ENCODE data around the gene ARHGEF33. TPM values are rescaled to one million over a fixed set of nuclear protein-coding genes. Genes with fewer than 3 reads are reported as not detected.
A peak's percentile ranks its signal among the peaks of the same experiment; 100 is the strongest.

ARHGEF33 gene
- total and polyA plus RNA-seq, 2 of the 13 experiments (the other 11 are each of a cell fraction or from before 2014, with no cell fraction given) = 0.04 TPM; not detected in 1

DNA sequence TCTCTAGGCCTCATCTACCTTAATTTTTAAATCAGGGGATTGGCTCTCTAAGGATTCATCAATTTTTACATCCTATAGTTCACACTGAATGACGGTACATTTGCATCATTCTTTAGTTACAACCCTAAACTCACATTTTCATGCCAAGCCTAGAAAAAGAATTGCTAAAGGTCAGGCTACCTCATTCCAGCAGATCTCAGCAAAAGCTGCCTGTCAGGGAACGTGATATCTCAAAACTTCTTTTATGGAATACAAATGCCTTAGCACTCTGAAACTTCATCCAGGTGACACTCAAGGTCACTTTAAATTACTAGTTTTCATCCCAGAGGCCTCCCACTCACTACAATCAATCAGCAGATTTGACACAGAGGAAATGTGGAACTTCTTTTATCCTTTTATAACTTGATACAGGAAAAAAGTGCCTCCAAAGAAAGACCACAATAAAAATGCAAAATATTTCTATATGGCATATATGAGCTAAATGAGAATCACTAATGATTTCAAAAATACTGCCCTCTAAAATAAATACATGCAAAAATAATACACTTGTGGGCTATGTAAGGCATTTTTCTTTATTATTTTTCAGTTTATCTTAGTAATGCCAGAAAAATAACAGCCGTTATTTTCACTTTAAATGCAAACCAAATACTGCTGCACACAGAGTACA, 91.5 kb downstream of the ARHGEF33 start (continued):
- TF ChIP-seq, protein P1, sequence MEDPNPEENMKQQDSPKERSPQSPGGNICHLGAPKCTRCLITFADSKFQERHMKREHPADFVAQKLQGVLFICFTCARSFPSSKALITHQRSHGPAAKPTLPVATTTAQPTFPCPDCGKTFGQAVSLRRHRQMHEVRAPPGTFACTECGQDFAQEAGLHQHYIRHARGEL (CRISPR knock-in tag; IDR thresholded peaks at IDR 0.05) = no peak
- TF ChIP-seq ZNF777 (CRISPR knock-in tag; IDR thresholded peaks at IDR 0.05) (0 out of 2 replicates have a peak, but pooled peaks have one; percentile 17), ZNF644 (CRISPR knock-in tag; IDR thresholded peaks at IDR 0.05; ENCODE audit: low read depth) (no peak)

- Histone ChIP-seq H4K20me1 (ENCODE audit: insufficient read depth, low read length) (no peaks in the 10 kb centered on the region), H3K9ac (ENCODE audit: insufficient read depth, low read depth, low read length) (peak overlapping the region; percentile 61), H3K27ac (ENCODE audit: extremely low read length, insufficient read depth, low read length) (peak overlapping the region; percentile 98), H3K79me2 (ENCODE audit: insufficient read depth, low read length) (no peaks in the 10 kb centered on the region), H3K27me3 (ENCODE audit: control insufficient read depth in 1 of 2, insufficient read depth in 2 of 2, low read length in 2 of 2) (no peaks in the 10 kb centered on the region), H3K4me2 (ENCODE audit: low read depth, low read length) (peak overlapping the region; percentile 68), H3K36me3 (replicated peaks in 1 of 2; ENCODE audit: control insufficient read depth in 1 of 2, insufficient read depth in 2 of 2, low read length in 2 of 2) (peaks cover 2 to 19% of the 10 kb centered on the region in 2 experiments), H3K4me3 (replicated peaks in 1 of 3; ENCODE audit: insufficient read depth in 1 of 3, low read depth in 2 of 3, low read length in 3 of 3) (peak overlapping the region in 2 of 3 experiments; percentile 18 to 34; a peak in 2 of 6 replicates), H3K4me1 (ENCODE audit: insufficient read depth, low read length) (peaks cover 58% of the 10 kb centered on the region), H3K9me3 (ENCODE audit: low read length) (no peaks in the 10 kb centered on the region), H2AFZ (ENCODE audit: low read length) (no peak overlapping the region)
- peak; percentile 60 for FAIRE-seq
- 33% methylated on average over 8 of the region's 8 CpGs for WGBS (ENCODE audit: low lambda C conversion rate)
- intact Hi-C loops (cut with micrococcal nuclease; ENCODE audit: unreplicated experiment) (loop anchor here (1.0 kb wide), 1 partner anchor 35 kb away; no protein-coding TSS in a partner anchor), in situ Hi-C loops (cut with HindIII; ENCODE audit: extremely low pct_ligation_motif_present, low pct_unique_long_range_greater_than_20kb) (loop anchor here (5.0 kb wide), 1 partner anchor 35 kb away; no protein-coding TSS in a partner anchor)
- no TSS peak for BruUV-seq (replicated peaks)
- DNase-seq (ENCODE audit: low spot score) = peak; percentile 98
- POLR2A ChIA-PET = interaction anchor here (0.9 to 2.1 kb wide), 3 partner anchors 33 to 139 kb away, joined by 3 to 5 read pairs (median 5); partner anchors contain the start of gene SOS1
- CTCF ChIA-PET (ENCODE audit: low intra/inter-chr PET ratio, low total read pairs) = no interaction called here
- peak; percentile 95 for ATAC-seq
- TF ChIP-seq ELF3 (CRISPR knock-in tag; IDR thresholded peaks at IDR 0.05) (no peak), ZNF143 (CRISPR knock-in tag; IDR thresholded peaks at IDR 0.05) (no peak), HNF4A (CRISPR knock-in tag; IDR thresholded peaks at IDR 0.05) (peak; percentile 98), JUN (CRISPR knock-in tag; IDR thresholded peaks at IDR 0.05) (peak; percentile 44; the same call in 1 of the 2 replicates), DPF2 (CRISPR knock-in tag; IDR thresholded peaks at IDR 0.05; ENCODE audit: borderline replicate concordance, low read depth) (peak; percentile 87; the same call in 1 of the 2 replicates), ZNF614 (CRISPR knock-in tag; IDR thresholded peaks at IDR 0.05; ENCODE audit: borderline replicate concordance) (peak; percentile 50; the same call in 1 of the 2 replicates), CHD4 (IDR thresholded peaks at IDR 0.05; ENCODE audit: borderline replicate concordance, low read length) (peak; percentile 91; the same call in 1 of the 2 replicates), EHMT2 (IDR thresholded peaks at IDR 0.05; ENCODE audit: borderline replicate concordance, low read depth, low read length) (peak; percentile 64; the same call in 1 of the 2 replicates), PHB2 (IDR thresholded peaks at IDR 0.05; ENCODE audit: partially characterized antibody) (no peak), SMARCE1 (IDR thresholded peaks at IDR 0.05; ENCODE audit: borderline replicate concordance) (no peak), ZNF496 (CRISPR knock-in tag; IDR thresholded peaks at IDR 0.05; ENCODE audit: insufficient replicate concordance) (no peak), ZNF782 (CRISPR knock-in tag; IDR thresholded peaks at IDR 0.05; ENCODE audit: borderline replicate concordance) (no peak), THAP11 (CRISPR knock-in tag; IDR thresholded peaks at IDR 0.05) (peak; percentile 59; the same call in 1 of the 2 replicates), ZC3H4 (CRISPR knock-in tag; IDR thresholded peaks at IDR 0.05; ENCODE audit: borderline replicate concordance) (no peak), ZNF720 (CRISPR knock-in tag; IDR thresholded peaks at IDR 0.05) (no peak), ATF7 (IDR thresholded peaks at IDR 0.05) (no peak), ATF7 (CRISPR knock-in tag; IDR thresholded peaks at IDR 0.05) (no peak)
- TF ChIP-seq, protein P2, sequence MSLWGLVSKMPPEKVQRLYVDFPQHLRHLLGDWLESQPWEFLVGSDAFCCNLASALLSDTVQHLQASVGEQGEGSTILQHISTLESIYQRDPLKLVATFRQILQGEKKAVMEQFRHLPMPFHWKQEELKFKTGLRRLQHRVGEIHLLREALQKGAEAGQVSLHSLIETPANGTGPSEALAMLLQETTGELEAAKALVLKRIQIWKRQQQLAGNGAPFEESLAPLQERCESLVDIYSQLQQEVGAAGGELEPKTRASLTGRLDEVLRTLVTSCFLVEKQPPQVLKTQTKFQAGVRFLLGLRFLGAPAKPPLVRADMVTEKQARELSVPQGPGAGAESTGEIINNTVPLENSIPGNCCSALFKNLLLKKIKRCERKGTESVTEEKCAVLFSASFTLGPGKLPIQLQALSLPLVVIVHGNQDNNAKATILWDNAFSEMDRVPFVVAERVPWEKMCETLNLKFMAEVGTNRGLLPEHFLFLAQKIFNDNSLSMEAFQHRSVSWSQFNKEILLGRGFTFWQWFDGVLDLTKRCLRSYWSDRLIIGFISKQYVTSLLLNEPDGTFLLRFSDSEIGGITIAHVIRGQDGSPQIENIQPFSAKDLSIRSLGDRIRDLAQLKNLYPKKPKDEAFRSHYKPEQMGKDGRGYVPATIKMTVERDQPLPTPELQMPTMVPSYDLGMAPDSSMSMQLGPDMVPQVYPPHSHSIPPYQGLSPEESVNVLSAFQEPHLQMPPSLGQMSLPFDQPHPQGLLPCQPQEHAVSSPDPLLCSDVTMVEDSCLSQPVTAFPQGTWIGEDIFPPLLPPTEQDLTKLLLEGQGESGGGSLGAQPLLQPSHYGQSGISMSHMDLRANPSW (CRISPR knock-in tag; IDR thresholded peaks at IDR 0.05; ENCODE audit: borderline replicate concordance) = peak; percentile 15; the same call in 1 of the 2 replicates
Measured at GRCh38 chr2:38981670-38982357, 92.1 kb downstream of the ARHGEF33 start.
